Adrenal gland (tissue), 12 donors: ENCODE data around the gene MTA3. TPM values are rescaled to one million over a fixed set of nuclear protein-coding genes. Genes with fewer than 3 reads are reported as not detected.
A peak's percentile ranks its signal among the peaks of the same experiment; 100 is the strongest.

Experiments used
- DNase-seq, 7 donors: peaks; one replicate each; pipeline ENCODE4 v3.0.0-alpha.2; 2019 to 2020
- H3K27ac ChIP-seq, 5 donors: fragments of 200-600 bp; sonication (generic) in 4 of 5; 1 replicate in 3 of 5; 2 replicates in 2 of 5; pipeline versions ENCODE4 v1.5.1 to v1.8.0; 2016 to 2020; ENCODE audit warnings: mild to moderate bottlenecking in 1 of 5
- H3K27me3 ChIP-seq: fragments of 200-600 bp; 2 replicates; pipeline ENCODE4 v1.8.0; 2021
- H3K36me3 ChIP-seq, 2 donors: fragments of 200-600 bp; replicated peaks in 1 of 2; 1 replicate in 1 of 2; 2 replicates in 1 of 2; pipeline versions ENCODE4 v1.5.1 to v1.8.0; 2018 to 2022
- H3K4me1 ChIP-seq, 2 donors: fragments of 200-600 bp; replicated peaks in 1 of 2; 1 replicate in 1 of 2; 2 replicates in 1 of 2; pipeline versions ENCODE4 v1.5.1 to v1.8.0; 2018 to 2021
- H3K4me3 ChIP-seq, 4 donors: fragments of 200-600 bp; sonication (generic) in 3 of 4; one replicate each; pipeline ENCODE4 v1.5.1; 2016 to 2018
- H3K9me3 ChIP-seq, 3 donors: fragments of 200-600 bp; sonication (generic) in 1 of 3; replicated peaks in 1 of 3; 1 replicate in 2 of 3; 2 replicates in 1 of 3; pipeline versions ENCODE4 v1.5.1 to v1.8.0; 2016 to 2021
- CTCF ChIP-seq, 6 experiments: fragments of 450-650 bp in 4 of 6; fragments of 200-600 bp in 2 of 6; sonication (generic) in 1 of 6; IDR thresholded peaks; 1 replicate in 5 of 6; 2 replicates in 1 of 6; pipeline versions ENCODE4 v1.5.1 to v1.8.0; 2016 to 2021; ENCODE audit warnings: antibody characterized with exemption in 6 of 6, mild to moderate bottlenecking in 2 of 6, moderate library complexity in 1 of 6
- POLR2A ChIP-seq, 2 donors: fragments of 450-650 bp; IDR thresholded peaks; one replicate each; pipeline ENCODE4 v1.6.1; 2017; ENCODE audit warnings: antibody characterized with exemption in 2 of 2, mild to moderate bottlenecking in 2 of 2, moderate library complexity in 1 of 2
- WGBS, 4 donors: extraction: QIAGEN DNeasy Blood & Tissue Kit in 2 of 4; methylation state at CpG; one replicate each; pipeline versions ENCODE4 v1.1.5 to v1.1.7; 2013 to 2017; 5-methylcytosine and 5-hydroxymethylcytosine counted together
- intact Hi-C, 2 donors: fragments of 100-400 bp; cut with DNase I; formaldehyde crosslinking; loops; one replicate each; pipeline versions ENCODE4 v1.14.1 to v1.15.0; 2022 to 2023
- polyA plus RNA-seq, 3 donors: library from polyadenylated mRNA; stranded (reverse); fragments of 200-250 nt in 2 of 3; fragments of 350-450 nt in 1 of 3; fragmentation: Illumina TruSeq in 1 of 3; extraction: RNeasy Lipid Tissue Mini Kit (QIAGEN cat#74804) in 1 of 3; gene quantifications; one replicate each; pipeline ENCODE4 v1.2.3, GENCODE V29; 2013 to 2014
- total RNA-seq, 9 donors: library from RNA; depleted of rRNA in 4 of 9; stranded (reverse); fragments of >200 nt in 4 of 9; fragments of 120-200 nt in 1 of 9; fragmentation: NEBNext Ultra II Directional in 1 of 9; extraction: Animal tissue kit (Norgen Biotek cat#: 25700) in 1 of 9; gene quantifications; one replicate each; pipeline versions ENCODE4 v1.1.0 to v1.2.4, GENCODE V29; 2013 to 2023
- donor health status: healthy with polysubstance abuse.
- donor health status: Bipolar disorder and iron deficiency.
- donor health status: DM: yes; HTN: yes; CAD: no.
- donor health status: DM: no; HTN: no; CAD: no.
- donor health status: DM: no; HTN: no; CAD: no.
- donor health status: DM: yes; HTN: yes; CAD: no.

MTA3 gene
- total and polyA plus RNA-seq, 12 donors, result 51.5 to 168 (median 91.2) TPM

GRCh38 chr2:42663106-42663780 lies 94.8 kb downstream of the MTA3 start:
- Histone ChIP-seq H3K27me3 (no peaks in the 10 kb centered on the region), H3K27ac (peak overlapping the region in 3 of 5 donors; percentile 1 to 54 (median 38)), H3K36me3 (no peaks in the 10 kb centered on the region), H3K4me3 (no peak overlapping the region), H3K4me1 (peaks cover 4 to 15% of the 10 kb centered on the region in 2 donors), H3K9me3 (no peaks in the 10 kb centered on the region)
- intact Hi-C loops, result loop anchor here in 1 of 2 donors (5.0 kb wide), 1 partner anchor 171 kb away; the partner anchor contains the start of gene KCNG3
- WGBS, 4 donors, result 19 to 21% (median 21%) methylated on average over 3 of the region's 3 CpGs
- DNase-seq, result peak; percentile 65 to 85 (median 78)
- TF ChIP-seq POLR2A (IDR thresholded peaks at IDR 0.05) (no peak), CTCF (IDR thresholded peaks at IDR 0.05) (peak; percentile 97 to 99 (median 98))

GRCh38 chr2:42663828-42664227 lies 95.4 kb downstream of the MTA3 start:
- Histone ChIP-seq H3K27ac (peak overlapping the region in 2 of 5 donors; percentile 15 to 38), H3K4me3 (no peak overlapping the region), H3K9me3 (no peaks in the 10 kb centered on the region), H3K27me3 (no peaks in the 10 kb centered on the region), H3K36me3 (no peaks in the 10 kb centered on the region), H3K4me1 (peaks cover 4 to 15% of the 10 kb centered on the region in 2 donors)
- DNase-seq, result no peak
- no peak for TF ChIP-seq CTCF (IDR thresholded peaks at IDR 0.05)
- no peak for TF ChIP-seq POLR2A (IDR thresholded peaks at IDR 0.05)
- intact Hi-C loops, result loop anchor here in 1 of 2 donors (5.0 kb wide), 1 partner anchor 172 kb away; the partner anchor contains the start of gene KCNG3
- WGBS, 4 donors, result 77 to 81% (median 79%) methylated on average over 3 of the region's 3 CpGs

- 93 to 100% (median 100%) methylated on average over 1 of the region's 1 CpG for WGBS, 4 donors
- Histone ChIP-seq H3K9me3 (no peaks in the 10 kb centered on the region), H3K36me3 (no peaks in the 10 kb centered on the region), H3K4me3 (no peak overlapping the region), H3K27ac (no peak overlapping the region), H3K27me3 (no peaks in the 10 kb centered on the region), H3K4me1 (peaks cover 13 to 15% of the 10 kb centered on the region in 2 donors)
- no peak for TF ChIP-seq POLR2A (IDR thresholded peaks at IDR 0.05)
- no peak for TF ChIP-seq CTCF (IDR thresholded peaks at IDR 0.05)
- DNase-seq, result no peak
- intact Hi-C loops, result no loop called here
Measured at GRCh38 chr2:42673989-42674579, 105.7 kb downstream of the MTA3 start.

GRCh38 chr2:42675815-42676214 lies 107.4 kb downstream of the MTA3 start:
- intact Hi-C loops, result no loop called here
- Histone ChIP-seq H3K36me3 (no peaks in the 10 kb centered on the region), H3K27ac (no peak overlapping the region), H3K27me3 (no peaks in the 10 kb centered on the region), H3K4me1 (peaks cover 3 to 9% of the 10 kb centered on the region in 2 donors), H3K4me3 (no peak overlapping the region), H3K9me3 (no peaks in the 10 kb centered on the region)
- DNase-seq, result no peak
- TF ChIP-seq POLR2A (IDR thresholded peaks at IDR 0.05), result no peak
- TF ChIP-seq CTCF (IDR thresholded peaks at IDR 0.05), result no peak
- WGBS, 4 donors, result 94 to 98% (median 96%) methylated on average over 2 of the region's 2 CpGs
